ENCODE measurements around the gene PHKA2.

PHKA2 gene

DNA sequence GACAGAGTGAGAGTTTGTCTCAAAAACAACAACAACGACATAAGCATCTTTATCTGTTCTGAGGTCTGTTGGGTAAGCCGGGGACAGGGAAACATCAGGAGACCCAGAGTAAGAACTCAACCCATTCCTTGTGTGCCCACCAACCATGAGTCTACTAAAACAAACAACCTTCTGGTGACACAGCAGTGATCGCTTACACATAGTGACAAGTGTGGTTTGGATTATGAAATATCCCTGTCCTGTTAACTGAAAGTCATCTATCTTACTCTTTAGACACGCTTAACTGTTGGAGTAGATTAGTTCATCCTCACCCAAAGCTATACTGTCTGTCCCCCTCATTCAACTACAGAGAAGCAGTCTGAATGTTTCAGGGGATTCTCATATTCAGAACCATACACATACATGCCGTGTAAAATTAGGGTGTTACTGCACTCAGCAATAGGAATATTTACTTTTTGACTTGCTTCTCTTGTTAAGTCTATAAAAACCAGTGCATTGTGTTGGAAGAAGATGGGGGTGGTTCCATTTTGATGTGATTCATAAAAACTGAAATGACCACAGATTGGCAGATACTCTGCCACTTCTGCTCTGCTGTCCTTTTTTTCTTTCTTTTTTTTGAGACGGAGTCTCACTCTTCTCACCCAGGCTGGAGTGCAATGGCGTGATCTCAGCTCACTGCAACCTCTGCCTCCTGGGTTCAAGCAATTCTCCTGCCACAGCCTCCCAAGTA, 27.4 kb downstream of the PHKA2 start:
- CTCF ChIA-PET: interaction anchor here (0.6 kb wide), 1 partner anchor 279 kb away, joined by 7 read pairs; no protein-coding TSS in a partner anchor
- DNase-seq (ENCODE audit: extremely low spot score): no peak
- no peak for TF ChIP-seq ZNF384 (IDR thresholded peaks at IDR 0.05)
- TF ChIP-seq TARDBP (IDR thresholded peaks at IDR 0.05): no peak
- no peak for TF ChIP-seq HDGF (IDR thresholded peaks at IDR 0.05; ENCODE audit: borderline replicate concordance)
- TF ChIP-seq SP1 (IDR thresholded peaks at IDR 0.05): no peak
- no peak for TF ChIP-seq FOXA1 (IDR thresholded peaks at IDR 0.05)
- TF ChIP-seq LEF1 (IDR thresholded peaks at IDR 0.05; ENCODE audit: borderline replicate concordance): no peak
- no peak for TF ChIP-seq FOXK2 (IDR thresholded peaks at IDR 0.05)
- no peak for TF ChIP-seq ARNT (IDR thresholded peaks at IDR 0.05)
- TF ChIP-seq ELF4 (IDR thresholded peaks at IDR 0.05): no peak
- TF ChIP-seq FOXM1 (IDR thresholded peaks at IDR 0.05; ENCODE audit: borderline replicate concordance): no peak
- no peak for TF ChIP-seq NFRKB (IDR thresholded peaks at IDR 0.05)
- TF ChIP-seq L3MBTL2 (conservative IDR thresholded peaks at IDR 0.05): no peak
- TF ChIP-seq CTBP1 (IDR thresholded peaks at IDR 0.05; ENCODE audit: borderline replicate concordance): no peak
- TF ChIP-seq SUZ12 (IDR thresholded peaks at IDR 0.05): no peak
- no peak for TF ChIP-seq BHLHE40 (IDR thresholded peaks at IDR 0.05; ENCODE audit: borderline replicate concordance)
- TF ChIP-seq, protein P1, sequence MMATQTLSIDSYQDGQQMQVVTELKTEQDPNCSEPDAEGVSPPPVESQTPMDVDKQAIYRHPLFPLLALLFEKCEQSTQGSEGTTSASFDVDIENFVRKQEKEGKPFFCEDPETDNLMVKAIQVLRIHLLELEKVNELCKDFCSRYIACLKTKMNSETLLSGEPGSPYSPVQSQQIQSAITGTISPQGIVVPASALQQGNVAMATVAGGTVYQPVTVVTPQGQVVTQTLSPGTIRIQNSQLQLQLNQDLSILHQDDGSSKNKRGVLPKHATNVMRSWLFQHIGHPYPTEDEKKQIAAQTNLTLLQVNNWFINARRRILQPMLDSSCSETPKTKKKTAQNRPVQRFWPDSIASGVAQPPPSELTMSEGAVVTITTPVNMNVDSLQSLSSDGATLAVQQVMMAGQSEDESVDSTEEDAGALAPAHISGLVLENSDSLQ (IDR thresholded peaks at IDR 0.05): no peak
- POLR2A ChIA-PET: no interaction called here

- no peak for DNase-seq (ENCODE audit: extremely low spot score)
- ChIA-PET POLR2A (no interaction called here), CTCF (no interaction called here)
Measured at GRCh38 chrX:18955676-18956075, 28.2 kb downstream of the PHKA2 start.

DNA sequence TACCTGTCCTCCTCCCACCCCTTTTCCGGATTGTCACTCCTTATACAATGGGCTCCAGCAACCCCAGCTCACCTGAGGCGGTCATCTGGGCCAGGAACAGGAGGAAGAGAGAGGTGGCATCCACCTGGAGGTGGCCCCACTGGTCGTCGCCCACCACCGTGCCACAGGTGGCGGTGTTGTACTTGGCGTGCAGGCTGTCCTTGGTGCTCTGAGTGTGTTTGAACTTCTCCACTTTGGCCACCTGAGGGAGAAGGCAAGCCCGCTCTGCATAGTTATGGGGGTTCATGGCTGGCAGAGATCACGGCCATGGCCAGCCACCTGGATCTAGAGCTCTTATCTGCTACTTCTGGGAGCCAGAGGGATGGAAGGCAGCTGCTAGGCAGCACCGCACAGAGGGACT, 32.9 kb downstream of the PHKA2 start:
- DNase-seq (ENCODE audit: extremely low spot score): no peak
- TF ChIP-seq FOXA1 (IDR thresholded peaks at IDR 0.05) (no peak), ARNT (IDR thresholded peaks at IDR 0.05) (no peak), HDGF (IDR thresholded peaks at IDR 0.05; ENCODE audit: borderline replicate concordance) (no peak), FOXM1 (IDR thresholded peaks at IDR 0.05; ENCODE audit: borderline replicate concordance) (no peak), LEF1 (IDR thresholded peaks at IDR 0.05; ENCODE audit: borderline replicate concordance) (no peak)
- ChIA-PET POLR2A (no interaction called here), CTCF (no interaction called here)

More at GRCh38 chrX:18955676-18956075, 28.2 kb downstream of the PHKA2 start:
- TF ChIP-seq ELF4 (IDR thresholded peaks at IDR 0.05) (no peak), ARNT (IDR thresholded peaks at IDR 0.05) (no peak), FOXA1 (IDR thresholded peaks at IDR 0.05) (no peak), HDGF (IDR thresholded peaks at IDR 0.05; ENCODE audit: borderline replicate concordance) (no peak), BHLHE40 (IDR thresholded peaks at IDR 0.05; ENCODE audit: borderline replicate concordance) (no peak), SP1 (IDR thresholded peaks at IDR 0.05) (no peak), FOXK2 (IDR thresholded peaks at IDR 0.05) (no peak), NFRKB (IDR thresholded peaks at IDR 0.05) (no peak), SUZ12 (IDR thresholded peaks at IDR 0.05) (no peak), L3MBTL2 (conservative IDR thresholded peaks at IDR 0.05) (no peak), ZNF384 (IDR thresholded peaks at IDR 0.05) (no peak)
- TF ChIP-seq, protein P1 (IDR thresholded peaks at IDR 0.05): no peak

DNA sequence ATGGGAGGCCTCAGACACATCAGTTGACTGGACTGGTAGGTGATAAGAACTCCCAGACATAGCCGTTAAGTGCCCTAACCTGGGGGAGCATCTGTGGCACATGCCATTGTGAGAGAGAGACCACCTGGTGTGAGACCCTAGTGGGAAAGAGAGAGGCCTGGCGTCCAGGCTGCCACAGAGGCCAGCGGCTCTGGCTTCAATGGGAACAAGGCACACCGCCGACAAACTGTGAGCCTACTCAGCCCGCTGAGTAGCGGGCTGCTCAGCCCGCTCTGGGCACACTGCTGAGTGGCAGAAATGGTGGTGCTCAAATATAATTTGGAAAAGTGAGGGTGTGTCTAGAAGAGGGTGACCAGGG, 34.0 kb downstream of the PHKA2 start:
- CTCF ChIA-PET: no interaction called here
- POLR2A ChIA-PET: no interaction called here
- TF ChIP-seq LEF1 (IDR thresholded peaks at IDR 0.05; ENCODE audit: borderline replicate concordance) (no peak), SUZ12 (IDR thresholded peaks at IDR 0.05) (no peak), FOXA1 (IDR thresholded peaks at IDR 0.05) (no peak), ELF4 (IDR thresholded peaks at IDR 0.05) (no peak), HDGF (IDR thresholded peaks at IDR 0.05; ENCODE audit: borderline replicate concordance) (no peak), ARNT (IDR thresholded peaks at IDR 0.05) (no peak), L3MBTL2 (conservative IDR thresholded peaks at IDR 0.05) (no peak)
- TF ChIP-seq, protein P1 (IDR thresholded peaks at IDR 0.05): no peak
- no peak for DNase-seq (ENCODE audit: extremely low spot score)

- TF ChIP-seq CTBP1 (IDR thresholded peaks at IDR 0.05; ENCODE audit: borderline replicate concordance): no peak
- TF ChIP-seq FOXA1 (IDR thresholded peaks at IDR 0.05): no peak
- TF ChIP-seq ELF4 (IDR thresholded peaks at IDR 0.05): no peak
- TF ChIP-seq LEF1 (IDR thresholded peaks at IDR 0.05; ENCODE audit: borderline replicate concordance): no peak
- TF ChIP-seq, protein P1 (IDR thresholded peaks at IDR 0.05): no peak
- TF ChIP-seq L3MBTL2 (conservative IDR thresholded peaks at IDR 0.05): no peak
- no peak for TF ChIP-seq NFRKB (IDR thresholded peaks at IDR 0.05)
- no peak for TF ChIP-seq TARDBP (IDR thresholded peaks at IDR 0.05)
- no peak for TF ChIP-seq ZNF384 (IDR thresholded peaks at IDR 0.05)
- no peak for TF ChIP-seq ARNT (IDR thresholded peaks at IDR 0.05)
- no peak for TF ChIP-seq FOXK2 (IDR thresholded peaks at IDR 0.05)
- TF ChIP-seq SP1 (IDR thresholded peaks at IDR 0.05): no peak
- TF ChIP-seq FOXM1 (IDR thresholded peaks at IDR 0.05; ENCODE audit: borderline replicate concordance): no peak
- TF ChIP-seq HDGF (IDR thresholded peaks at IDR 0.05; ENCODE audit: borderline replicate concordance): no peak
- TF ChIP-seq BHLHE40 (IDR thresholded peaks at IDR 0.05; ENCODE audit: borderline replicate concordance): no peak
- TF ChIP-seq SUZ12 (IDR thresholded peaks at IDR 0.05): no peak
- DNase-seq (ENCODE audit: extremely low spot score): no peak
- ChIA-PET CTCF (no interaction called here), POLR2A (no interaction called here)
Measured at GRCh38 chrX:18949291-18949943, 34.5 kb downstream of the PHKA2 start.
